GM18499 (cell line): ENCODE data around the gene PHF13.
"Not testable (repeated sequence)": the region's sequence is repeated elsewhere in the genome, so short reads cannot be mapped to it uniquely, and the experiment has no call there.

Experiments used
- ATAC-seq: cut with Tn5 transposase; IDR thresholded peaks from one replicate; pipeline ENCODE4 v1.9.1; 2021; ENCODE audit warnings: moderate number of reproducible peaks; ENCODE audit not compliant: insufficient read depth, unreplicated experiment

PHF13 gene

DNA sequence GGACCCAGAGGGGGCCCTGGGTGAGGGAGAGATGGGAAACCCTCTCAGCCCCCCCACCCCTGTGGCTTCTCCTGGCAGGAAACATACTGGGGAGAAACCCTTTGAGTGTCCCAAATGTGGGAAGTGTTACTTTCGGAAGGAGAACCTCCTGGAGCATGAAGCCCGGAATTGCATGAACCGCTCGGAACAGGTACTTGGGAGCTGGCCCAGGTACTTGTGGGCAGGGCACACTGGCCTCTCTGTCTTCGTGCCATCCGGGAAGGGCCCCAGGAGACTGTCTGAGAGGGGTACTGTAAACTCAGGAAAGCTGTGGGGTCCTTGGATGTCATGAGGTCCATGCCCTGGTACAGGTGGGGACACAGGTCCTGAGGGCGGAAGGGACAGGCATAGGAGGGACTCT lies 27.7 kb upstream of the PHF13 start:
- no peak for ATAC-seq

- no peak for ATAC-seq
Observed at GRCh38 chr1:6586404-6586816, 27.1 kb upstream of the PHF13 start.

DNA sequence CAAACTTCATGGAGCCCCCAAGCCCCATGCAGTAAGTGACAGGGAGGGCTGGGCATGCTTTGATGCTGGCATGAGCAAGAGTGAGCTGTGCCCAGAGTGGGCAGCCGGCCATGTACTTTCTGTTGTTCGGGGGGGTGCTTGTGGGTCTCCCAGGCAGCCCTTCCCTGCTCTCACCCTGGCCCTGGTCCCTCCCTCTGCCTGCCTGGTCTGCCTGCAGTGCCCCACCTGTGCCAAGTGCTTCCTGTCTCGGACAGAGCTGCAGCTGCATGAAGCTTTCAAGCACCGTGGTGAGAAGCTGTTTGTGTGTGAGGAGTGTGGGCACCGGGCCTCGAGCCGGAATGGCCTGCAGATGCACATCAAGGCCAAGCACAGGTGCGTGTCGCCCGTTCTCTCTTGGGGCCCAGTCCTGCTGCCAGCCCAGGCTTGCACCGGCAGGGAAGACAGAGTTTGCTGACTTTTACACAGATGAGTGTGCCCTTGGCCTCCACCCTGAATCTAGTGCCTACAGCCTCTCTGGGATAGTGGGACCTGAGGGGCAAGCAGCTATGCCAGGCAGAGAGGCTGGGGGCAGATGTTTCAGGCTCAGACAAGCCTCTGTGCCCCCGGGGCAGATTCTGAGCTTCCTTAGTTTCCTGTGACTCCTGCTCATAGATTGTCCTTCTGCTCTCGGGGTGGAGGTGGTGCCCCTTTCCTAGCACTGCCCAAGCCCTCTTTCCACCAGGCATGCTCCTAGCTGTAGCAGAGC lies 26.1 kb upstream of the PHF13 start:
- ATAC-seq: no peak

DNA sequence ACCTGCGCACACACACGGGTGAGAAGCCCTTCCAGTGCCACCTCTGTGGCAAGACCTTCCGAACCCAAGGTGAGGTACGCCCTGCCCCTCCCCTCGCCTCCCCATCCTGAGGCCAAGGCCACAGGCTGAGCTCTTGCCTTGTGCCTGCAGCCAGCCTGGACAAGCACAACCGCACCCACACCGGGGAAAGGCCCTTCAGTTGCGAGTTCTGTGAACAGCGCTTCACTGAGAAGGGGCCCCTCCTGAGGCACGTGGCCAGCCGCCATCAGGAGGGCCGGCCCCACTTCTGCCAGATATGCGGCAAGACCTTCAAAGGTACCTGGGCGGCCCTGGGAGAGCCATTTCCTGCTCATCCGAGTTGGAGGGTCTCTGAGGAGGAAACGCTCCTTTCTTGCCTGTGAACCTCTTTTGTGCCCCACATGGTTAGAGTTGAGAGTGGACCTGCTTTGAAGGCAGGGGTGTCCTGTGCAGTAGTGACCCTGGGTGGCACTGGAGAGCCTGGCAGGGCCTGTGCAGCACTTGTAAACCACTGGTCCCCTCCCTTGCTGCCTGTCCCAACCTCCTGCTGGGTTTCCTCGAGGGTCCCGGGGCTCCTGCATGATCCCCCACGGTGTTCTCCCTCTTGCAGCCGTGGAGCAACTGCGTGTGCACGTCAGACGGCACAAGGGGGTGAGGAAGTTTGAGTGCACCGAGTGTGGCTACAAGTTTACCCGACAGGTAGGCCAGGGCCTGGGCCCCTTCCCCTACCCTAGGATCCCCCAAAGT lies 25.2 kb upstream of the PHF13 start:
- no peak for ATAC-seq

- ATAC-seq: no peak
Observed at GRCh38 chr1:6588893-6589520, 24.5 kb upstream of the PHF13 start.

GRCh38 chr1:6590046-6590445 lies 23.5 kb upstream of the PHF13 start:
- ATAC-seq: no peak

DNA sequence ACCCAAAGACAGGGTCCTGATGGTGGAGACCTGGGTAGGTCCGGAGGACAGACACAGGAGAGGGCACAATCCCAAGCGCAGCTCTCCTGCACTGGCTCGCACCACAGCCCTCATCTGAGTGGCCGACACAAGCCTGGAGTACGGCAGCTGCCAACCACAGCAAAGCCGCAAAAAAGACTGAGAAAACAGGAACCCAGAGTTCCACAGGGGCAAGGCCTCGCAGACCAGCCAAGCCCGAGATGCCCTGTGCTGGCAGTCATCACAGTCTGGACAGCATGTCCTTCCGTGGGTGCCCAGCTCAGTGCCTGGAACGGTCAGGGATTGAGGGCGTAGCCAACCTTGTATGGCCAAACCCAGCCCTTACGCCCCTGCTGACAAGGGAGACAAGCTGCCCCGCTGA lies 22.3 kb upstream of the PHF13 start:
- ATAC-seq: no peak

- no peak for ATAC-seq
Observed at GRCh38 chr1:6591644-6592043, 21.9 kb upstream of the PHF13 start.

- no peak for ATAC-seq
Observed at GRCh38 chr1:6592441-6592840, 21.1 kb upstream of the PHF13 start.

- no peak for ATAC-seq
Observed at GRCh38 chr1:6592865-6593593, 20.5 kb upstream of the PHF13 start.

DNA sequence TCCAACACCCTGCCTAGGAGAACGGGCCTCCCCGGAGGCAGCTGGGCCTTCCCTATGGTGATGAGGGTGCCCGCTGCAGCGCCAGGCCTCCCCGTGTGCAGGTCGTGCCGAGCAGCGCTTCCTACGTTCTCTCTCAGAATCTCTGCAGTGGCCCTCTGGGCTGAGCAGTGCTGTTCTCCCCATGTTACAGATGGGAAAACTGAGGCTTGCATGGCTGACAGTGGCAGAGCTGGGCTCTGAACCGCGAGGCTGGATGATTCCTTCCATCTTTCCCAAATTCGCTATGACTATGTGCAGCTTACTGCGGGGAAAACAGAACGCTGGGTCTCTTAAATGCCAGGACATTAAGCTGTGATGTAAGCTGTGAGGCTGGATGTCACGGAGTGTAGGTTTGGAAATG lies 19.7 kb upstream of the PHF13 start:
- no peak for ATAC-seq

DNA sequence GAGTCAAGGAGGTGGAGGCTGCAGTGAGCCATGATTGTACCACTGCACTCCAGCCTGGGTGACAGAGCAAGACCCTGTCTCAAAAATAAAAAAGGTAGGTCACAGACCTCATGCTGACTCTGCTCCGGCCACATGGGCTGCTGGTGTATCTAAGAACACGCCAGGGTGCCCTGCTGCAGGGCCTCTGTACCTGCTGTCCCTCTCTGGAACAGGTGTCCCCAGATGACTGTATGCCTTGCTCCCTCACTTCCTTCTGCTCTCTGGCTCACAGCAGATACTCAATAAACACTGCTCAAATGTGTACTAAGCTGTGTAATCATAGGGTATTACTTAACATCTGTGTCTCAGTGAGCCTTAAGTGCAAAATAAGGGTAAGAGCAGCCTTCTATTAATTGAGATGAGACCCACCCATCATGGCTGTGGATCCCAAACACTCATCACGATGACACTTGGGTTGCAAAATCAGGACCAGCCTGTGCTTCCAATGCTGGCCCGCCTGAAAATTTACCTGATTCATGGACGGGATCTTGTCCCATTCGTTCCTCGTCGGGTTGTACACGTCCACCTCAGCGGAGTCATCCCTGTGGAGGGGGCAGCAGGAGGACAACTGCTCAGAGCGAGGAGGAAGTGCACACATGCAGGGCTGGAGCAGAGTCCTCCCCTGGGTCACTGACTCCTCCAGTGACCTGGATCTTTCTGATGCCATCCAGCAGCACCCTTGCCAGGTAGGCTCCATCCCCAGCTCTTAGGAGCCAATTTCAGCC lies 18.4 kb upstream of the PHF13 start:
- no peak for ATAC-seq

GRCh38 chr1:6596351-6596750 lies 17.2 kb upstream of the PHF13 start:
- no peak for ATAC-seq

DNA sequence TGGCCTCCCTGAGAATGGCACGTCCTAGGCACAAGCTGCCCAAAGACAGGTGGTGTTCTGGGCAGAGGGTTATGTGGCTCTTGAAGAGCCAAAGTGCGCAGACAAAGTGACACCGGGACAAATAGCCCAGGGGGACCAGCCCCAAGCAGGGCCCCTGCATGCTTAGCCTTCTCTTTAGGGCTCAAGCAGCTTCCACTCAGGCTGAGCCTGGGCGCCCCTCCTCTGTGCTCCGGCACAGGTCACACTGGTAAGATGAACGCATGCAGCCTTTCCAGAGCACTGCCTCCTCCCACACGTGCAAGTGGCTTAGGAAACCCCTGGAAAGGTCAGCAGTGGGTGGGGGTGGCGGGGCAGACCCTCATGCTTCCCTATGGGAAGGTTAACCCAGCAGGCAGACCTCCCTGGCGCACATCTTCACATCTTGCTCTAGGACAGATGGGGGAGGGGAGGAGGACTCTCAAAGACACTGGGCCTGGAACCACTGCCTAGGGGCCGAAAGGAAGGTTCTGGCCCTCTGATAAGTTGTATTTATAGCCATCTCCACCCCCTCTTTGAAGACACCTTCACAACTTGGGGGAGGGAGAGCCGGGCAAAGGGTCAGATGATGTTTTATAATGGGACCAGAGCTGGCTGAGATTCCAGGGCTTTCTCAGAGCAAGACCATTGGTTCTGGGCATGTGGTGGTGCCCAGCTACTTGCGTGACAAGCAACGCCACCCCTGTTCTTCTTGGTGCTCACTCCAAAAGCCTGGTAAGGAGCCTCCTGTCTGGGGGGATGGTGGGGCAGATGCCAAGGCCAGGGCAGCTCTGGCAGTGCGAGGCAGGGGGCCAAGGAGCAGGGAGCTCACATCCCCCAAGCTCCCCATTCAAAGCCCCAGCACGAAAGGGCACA lies 16.4 kb upstream of the PHF13 start:
- ATAC-seq: no peak

DNA sequence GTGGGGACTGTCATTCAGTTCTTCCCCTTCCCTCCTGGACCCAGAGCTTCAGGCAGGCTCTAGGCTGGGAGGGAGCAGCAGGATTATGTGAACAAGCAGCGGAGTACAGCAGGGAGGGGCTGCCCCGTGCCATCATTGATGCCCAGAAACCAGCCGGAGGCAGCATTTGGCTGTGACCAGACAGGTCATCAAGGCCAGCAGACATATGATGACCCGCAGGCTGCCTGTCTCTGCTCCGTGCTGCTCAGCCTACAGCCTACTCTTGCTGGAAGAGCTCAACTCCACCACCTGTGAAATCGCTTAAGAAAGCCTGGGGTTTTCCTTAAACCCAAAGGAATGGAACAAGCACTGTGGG lies 15.8 kb upstream of the PHF13 start:
- no peak for ATAC-seq

DNA sequence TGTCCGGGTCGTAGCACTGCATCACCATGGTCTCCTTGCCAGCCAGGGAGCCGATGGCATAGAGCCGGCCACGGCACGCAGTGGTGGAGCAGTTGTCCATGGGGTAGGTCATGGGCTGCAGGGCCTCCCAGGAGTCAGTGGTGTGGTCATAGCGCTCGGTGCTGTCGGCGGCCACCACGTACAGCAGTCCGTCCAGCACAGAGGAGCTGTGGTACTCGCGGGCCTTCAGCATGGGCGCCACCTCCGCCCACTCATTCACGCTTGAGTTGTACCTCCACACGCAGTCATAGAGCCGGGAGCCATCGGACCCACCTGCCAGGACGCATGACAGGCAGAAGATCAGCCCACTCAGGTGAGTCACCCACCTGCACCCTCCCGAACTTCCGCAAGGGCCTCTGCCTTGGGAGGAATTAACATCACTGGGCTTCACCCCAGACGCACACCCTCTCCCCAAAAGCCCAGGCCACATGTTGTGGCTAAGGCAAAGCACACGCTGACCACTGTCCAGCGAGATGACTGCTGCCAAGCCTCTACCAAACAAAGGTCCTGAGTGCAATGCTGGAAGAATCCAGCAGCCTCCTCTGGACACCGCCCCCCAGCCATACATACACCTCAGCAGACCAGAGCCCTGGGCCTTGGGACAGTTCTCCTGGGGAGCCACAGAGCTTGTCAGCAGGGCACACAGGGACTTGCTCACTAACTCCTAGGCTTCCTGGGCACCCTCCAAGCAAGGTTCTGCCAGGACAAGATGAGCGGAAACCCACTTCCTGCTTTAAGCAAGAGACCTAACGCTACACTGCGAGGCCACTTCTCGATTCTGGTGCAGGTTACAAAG lies 14.2 kb upstream of the PHF13 start:
- no peak for ATAC-seq

- ATAC-seq: not testable (repeated sequence)
Observed at GRCh38 chr1:6599991-6600390, 13.5 kb upstream of the PHF13 start.

DNA sequence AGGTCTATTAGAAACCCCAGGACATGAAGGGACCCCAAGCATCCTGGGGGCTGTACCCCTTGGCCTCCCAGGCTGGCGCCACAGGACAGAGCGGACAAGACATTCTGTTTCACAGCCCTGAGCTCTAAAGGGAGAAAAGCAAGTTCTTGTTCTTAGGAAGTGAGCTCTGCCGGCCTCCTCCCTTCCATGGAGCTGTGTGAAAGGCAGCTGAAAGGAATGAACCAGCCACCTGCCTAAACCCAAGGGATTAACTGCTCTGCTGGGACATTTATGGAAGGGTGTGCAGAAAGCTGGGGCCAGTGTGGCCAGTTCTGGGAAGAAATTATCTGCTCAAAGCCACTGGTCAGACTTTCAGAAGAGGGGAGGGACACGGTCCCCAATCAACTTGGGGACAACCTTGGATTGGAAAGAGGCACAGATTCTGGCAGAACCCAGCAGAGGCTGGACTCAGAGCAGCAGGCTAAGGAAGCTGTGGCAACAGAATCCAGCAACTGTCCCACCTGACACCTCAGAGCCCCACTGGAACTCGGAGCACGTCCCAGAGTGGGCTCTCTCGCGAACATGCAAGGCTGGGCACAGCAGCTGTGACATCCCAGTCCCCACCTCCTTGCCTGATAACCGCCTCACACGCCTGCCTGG lies 13.0 kb upstream of the PHF13 start:
- ATAC-seq: no peak
